ENCODE data around the gene FIBCD1.

Gene FIBCD1

DNA sequence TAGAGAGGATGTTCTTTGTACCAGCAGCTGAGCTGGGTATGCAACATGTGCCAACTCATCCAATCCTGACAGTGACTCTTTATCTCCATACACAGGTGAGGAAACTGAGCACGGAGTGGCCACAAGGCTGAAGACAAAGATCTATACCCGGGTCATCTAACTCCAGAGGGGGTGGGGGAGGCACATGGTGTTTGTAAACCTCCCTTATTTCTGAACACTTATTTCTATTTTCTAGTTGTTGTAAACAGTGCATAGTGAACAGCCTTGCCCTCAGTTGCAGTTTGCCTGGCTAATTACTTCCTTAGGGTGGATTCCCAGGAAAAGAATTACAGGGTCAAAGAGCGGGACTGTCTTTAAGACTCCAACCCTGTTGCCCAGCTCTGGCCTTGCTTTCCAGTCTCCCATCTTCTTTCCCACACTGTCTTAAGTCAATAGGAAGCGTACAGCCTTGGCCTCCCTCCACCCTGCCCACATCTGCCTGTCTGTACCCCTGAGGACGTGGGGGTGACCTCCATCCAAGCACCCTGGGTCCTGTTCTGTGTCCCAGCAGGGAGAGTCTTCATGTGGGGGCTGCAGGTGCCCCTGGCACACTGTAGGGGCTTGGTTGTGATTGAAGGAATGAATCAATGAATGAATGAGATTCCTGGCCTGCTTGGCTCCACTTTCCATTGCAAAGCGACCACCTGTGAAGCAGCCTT, 13.2 kb upstream of the FIBCD1 start:
- no peak for DNase-seq

DNA sequence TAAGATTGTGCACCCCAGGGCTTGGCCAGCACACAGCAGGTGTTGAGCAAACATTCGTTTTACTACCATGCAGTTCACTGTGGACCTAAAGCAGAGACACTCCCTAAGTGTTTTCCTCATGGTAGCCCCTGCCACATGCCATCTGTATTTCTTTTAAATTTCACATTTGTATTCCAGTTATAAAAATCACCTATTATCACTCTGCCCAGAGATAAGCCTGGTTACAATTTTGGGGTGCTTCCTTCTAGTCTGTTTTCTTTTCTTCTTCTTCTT, 10.9 kb upstream of the FIBCD1 start:
- DNase-seq = no peak

DNA sequence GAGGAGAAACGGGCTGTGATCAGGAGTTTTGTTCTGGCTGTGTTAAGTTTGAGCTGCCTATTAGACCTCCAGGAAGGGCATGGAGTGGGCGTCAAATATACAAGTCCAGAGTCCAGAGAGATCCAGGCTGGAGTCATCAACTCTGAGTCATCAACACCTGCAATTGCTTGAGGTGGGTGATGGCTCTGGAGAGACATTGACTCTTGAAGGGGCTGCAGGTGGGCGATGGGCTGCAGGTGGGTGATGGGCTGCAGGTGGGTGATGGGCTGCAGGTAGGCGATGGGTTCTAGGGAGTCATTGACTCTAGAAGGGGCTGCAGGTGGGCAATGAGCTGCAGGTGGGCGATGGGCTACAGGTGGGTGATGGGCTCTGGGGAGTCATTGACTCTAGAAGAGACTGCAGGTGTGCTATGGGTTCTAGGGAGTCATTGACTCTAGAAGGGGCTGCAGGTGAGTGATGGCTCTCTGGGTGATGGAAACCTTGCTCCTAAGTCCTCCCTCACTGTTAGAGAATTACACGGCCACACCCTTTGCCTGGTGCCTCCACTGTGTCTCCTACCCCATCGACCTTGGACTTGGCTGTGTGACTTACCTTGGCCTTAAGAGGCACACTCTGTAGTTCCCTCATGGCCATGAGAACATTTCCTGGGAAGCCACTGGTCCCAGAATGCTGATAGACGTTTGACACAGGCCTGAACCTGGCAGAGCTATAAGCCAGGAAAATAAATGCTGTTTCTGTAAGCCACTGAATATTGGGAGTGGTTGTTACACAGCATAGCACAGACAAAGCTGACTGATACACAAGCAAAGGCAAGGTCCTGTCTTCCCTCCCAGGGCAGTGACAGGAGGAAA, 10.4 kb upstream of the FIBCD1 start:
- DNase-seq = no peak

DNA sequence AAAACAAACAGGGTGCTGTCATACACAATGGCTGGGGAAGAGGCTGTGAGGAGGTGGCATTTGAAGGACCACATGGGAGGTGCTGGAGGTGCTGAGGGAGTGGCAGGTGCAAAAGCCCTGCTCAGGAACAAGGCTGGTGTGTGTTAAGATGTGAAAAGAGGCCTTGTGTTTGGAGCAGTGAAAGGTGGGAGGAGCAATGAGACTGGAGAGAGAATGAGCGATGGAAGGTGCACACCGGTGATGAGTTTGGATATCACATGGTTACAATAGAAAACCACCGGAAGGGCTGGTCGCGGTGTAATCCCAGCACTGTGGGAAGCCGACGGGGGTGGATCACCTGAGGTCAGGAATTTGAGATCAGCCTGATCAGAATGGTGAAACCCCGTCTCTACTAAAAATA, 9.2 kb upstream of the FIBCD1 start:
- DNase-seq = no peak

DNA sequence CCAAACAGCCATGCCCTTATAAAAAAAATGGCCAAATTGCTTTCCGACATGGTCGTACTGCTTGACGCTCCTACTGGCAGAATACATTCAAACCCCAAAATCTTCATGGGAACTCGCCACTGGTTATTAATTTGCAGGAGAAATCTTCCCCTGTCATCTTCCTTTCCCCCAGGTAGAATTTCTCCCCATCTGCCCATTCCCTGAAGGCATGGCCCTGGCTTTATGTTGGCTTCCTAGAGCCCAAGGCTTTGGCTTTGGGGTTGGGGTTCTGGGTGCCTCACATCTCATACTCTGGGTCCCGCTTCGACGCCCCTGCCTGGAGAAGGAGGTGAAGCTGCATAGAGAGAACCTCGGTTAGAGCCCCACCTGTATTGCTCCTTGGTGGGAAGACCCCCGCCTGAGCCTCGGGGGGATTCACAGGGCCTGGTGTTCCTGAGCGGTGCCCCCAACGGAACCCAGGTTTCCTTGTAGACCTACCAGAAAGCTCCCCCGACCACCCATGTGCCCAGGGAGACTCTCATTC, 8.6 kb upstream of the FIBCD1 start:
- DNase-seq = no peak

DNA sequence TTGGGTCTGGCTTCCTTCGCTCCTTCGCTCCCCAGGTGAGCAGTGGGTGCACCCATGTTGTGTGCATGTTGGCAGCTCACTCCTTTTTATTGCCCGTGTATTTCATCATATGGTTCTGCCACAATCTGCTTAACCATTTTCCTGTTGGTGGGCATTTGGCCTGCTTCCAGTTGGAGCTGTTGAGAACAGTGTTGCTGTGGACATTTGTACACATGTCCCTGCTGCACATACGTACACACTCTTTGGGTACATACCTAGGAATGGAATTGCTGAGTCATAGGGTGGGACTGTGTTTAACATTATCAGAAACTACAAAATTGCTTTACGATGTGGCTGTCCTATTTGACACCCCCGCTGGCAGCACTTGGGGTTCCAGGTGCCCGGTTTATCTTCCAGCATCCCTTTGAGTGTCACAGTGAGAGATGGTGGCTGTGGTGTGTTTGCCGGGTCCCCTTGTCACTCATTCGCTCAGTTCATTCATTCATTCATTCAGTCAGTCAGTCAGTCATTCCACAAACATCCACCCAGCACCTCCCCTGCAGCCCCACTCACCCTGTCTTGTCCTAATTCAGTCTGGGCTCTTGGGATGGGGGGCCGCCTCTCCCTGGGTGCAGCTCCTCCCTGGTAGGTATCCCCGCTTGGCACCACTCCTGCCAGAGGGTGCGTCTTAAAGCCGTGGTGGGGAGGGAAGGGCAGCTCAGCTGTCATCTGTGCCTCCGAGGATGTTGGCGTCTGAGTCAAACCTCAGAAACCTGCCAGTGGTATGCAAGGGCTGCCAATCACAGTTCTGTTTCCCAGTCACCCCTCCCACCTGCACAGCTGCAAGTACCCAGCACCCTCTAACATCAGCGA, 7.9 kb upstream of the FIBCD1 start:
- no peak for DNase-seq

DNA sequence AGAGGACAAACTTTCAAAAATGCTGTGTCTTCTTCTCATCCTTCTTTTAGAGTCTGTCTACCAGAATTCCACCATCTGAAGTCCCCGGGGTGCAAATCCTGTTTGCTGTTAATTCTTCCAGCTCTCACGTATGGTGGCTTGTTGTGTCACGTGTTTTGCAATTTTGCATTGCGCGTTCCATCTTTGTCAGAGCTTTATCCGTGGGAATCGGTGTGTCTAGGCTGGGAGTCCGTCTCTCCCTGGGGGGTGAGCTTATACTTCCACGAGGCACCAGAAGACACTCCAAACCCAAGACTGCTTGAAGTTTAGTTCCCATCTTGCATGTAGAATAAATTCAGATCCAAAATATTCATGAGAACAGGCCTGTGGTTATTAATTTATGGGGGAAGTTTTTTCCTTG, 6.1 kb upstream of the FIBCD1 start:
- no peak for DNase-seq

DNA sequence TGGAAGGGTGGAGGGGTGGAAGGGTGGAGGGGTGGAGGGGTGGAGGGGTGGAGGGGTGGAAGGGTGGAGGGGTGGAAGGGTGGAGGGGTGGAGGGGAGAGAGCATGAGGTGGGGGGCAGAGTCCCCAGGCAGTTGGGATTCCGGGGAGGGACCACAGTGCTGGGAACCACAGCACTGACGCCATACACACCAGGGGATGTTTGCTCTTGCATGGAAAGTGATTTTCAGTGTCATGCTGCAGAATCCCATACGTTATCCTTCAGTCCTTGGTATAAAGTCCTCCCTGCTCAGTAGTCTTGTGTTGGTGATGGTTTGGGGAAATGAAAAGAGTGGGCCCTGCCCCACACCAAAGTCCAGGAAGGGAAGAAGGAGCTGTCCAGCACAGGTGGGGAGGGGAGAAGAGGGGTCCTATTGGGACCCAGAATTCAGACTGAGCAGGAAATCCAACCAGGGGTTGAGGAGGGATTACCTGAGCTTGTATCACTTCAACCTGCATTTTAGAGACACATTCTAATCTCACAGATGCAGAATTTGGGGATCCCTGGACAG, 5.5 kb upstream of the FIBCD1 start:
- DNase-seq = no peak

DNA sequence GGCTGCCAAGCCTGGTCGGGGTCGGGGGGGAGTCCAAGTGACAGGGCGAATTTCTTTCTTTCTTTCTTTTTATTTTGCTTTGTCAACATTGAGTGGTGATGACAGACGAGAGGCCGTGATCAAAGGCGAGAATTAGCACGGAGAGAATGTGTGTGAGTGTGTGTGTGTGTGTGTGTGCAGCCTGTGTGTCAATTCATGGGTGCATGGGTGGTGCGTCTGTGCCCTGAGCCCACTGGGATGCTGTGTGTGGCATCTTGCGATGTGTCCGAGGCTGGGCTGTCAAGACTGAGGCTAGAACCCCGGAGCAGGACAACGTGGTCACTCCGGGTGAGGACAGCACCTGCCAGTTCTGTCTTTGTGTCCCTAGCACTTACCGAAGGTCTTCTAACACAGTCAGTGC, 4.7 kb upstream of the FIBCD1 start:
- no peak for DNase-seq

DNA sequence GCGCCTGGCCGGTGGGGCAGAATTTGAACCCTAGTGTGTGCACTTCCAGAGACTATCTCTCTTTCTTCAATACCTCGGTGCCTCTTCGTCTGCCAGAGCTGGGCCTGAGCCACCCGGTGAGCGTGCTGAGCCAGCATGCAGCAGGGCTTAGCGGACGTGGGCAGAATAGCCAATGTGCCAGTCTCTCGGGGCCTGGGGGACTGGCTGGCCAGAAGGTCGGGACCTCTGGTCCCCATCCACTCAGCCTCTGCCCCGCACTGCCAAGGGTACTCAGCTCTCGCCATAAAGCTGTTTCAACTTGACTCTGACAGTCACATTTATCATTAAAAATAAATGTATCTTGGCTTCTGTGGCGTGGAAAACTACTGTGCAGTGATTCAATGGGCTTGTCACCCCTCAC, 4.2 kb upstream of the FIBCD1 start:
- DNase-seq = no peak

DNA sequence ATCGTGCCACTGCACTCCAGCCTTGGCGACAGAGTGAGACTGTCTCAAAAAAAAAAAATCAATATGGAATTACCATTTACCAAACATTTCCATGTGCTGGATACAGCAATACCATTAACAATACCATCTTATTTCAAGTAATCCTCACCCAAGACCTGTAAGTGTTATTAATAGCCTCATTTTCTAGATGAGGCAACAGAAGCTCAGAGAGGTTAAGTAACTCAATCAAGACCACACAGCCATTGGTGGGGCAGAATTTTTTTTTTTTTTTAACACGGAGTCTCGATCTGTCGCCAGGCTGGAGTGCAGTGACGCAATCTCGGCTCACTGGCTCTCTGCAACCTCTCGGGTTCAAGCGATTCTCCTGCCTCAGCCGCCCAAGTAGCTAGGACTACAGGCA, 3.6 kb upstream of the FIBCD1 start:
- DNase-seq = no peak

DNA sequence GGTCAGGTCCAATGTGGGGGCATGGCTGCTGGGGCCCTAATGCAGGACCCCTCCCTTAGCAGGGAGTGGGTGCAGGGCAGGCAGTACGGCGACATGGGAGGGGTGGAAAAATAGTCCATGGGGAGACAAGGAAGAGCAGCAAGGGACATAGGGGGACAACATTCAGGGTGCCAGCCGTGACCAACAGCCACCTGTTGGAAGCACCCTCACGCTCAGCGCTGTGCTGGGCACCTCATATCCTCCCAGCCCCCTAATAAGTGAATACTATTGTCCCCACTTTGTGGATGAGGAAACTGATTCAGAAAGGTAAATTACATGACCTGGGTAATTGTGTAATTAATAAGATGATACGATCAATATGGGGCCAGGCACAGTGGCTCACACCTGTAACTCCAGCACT, 3.0 kb upstream of the FIBCD1 start:
- no peak for DNase-seq

DNA sequence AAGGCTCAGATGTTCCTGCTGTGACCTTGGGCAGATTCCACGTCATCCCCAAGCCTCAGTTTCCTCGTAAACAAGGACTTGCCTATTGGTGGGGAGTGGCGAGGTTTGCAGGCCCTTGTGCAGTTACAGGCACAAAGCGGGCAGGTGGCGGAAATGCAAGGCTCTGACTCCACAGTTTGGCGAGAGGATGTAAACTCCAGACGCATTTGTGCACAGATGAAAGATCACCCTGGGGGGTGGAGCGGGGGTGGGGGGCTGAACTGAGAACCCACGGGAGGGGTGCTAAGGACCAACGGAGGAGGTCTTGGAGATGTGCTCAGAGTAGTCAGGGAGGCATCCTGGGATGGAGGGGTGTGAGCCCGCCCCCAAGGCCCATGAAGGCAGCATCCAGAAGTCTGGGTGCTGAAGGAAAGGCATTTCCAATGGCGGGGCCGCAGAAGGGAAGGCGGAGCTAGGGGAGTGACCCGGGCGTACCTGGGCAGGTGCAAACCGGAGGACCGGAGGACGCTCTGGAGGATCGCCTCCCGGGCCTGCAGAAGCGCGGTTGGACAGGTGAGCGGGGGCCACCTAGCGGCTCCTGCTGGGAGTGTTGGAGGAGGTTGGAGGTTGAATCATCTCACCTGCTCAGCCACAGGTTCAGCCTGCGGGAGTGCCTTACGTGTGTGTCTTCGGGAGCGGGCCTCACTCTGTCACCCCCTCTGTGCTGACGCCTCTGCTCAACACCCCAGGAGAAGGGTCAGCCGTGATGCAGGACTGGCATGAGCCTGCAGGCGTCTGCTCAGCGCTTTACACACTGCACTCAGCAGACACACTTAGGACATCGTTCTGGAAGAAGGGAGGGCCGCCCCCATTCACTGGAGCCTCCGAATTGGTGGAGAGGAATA, 1.9 kb upstream of the FIBCD1 start:
- peak; percentile 80 for DNase-seq

DNA sequence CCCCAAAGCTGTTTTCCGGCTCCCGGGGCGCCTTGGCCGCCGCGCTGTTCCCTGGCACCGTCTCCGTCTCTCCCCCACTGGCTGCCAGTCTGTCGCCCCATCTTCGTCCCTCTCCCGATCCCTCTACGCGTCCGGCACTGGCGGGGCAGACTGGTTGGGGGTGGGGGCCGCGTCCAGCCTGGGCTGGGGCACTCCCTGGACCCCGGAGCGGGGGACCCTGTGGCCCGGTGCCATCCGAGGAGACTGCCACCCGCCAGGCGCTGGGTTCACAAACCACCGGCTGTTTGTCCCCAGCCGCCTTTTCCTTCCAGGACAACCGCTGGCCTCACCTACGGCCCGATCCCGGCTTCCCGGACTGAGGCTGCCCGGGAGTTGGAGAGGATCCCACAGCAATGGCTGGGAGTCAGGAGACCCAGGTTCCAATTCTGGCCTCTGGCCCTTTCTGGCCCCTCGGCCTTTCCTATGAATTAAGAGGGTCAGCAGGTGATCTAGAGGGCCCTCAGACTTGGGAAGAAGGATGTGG, 1.0 kb upstream of the FIBCD1 start:
- no peak for DNase-seq

DNA sequence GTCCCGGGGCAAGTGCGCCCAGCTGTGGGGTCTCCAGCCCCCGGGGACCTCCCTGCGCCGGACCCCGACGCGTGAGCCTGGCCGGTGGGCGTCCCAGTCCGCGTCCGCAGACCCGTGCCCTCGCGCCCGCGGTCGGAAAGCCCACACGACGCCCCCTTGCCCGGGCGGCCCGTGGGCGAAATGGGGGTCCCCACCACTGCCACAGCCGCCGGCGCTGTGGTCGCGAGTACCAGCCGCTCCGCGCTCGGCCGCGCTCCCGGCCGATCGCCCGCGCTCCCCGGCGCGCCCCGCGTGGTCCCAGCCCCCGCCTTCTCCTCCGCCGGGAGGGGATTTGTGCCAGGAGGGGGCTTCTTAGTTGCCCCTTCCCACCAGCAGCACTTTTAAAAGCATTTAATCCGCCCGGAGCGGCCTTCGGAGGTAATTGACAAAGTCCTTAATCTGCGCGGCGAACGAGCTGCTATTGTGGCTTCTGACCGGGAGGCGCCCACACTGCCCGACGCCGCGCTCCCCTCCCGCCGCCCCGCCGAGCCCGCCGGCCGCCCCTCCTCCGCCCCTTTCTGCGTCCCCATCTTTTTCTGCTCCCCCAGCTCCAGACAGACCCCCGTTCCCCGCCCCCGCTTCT, 469 bp upstream of the FIBCD1 start:
- DNase-seq = no peak

DNA sequence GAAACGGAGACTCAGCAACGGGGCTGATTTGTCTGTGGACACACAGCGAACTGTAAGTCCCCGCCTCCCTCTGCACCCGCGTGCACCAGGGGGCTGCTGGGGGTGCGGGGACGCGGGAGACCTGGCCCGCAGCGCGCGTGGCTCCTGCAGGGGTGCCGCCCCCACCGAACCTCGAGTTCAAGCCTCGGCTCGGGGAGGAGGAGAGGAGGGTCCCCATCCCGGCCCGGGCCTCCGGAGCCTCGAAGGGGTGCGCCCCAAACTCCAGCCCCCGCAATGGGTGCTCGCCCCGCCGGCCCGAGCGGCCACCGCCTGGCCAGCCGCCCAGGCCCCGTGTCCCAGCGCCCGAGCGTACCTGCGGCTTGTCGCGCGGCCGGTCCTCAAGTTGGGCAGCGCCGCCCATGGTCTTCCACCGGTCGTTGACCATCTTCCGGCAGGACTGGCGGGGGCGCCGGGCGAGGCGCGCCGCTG, 829 bp downstream of the FIBCD1 start:
- no peak for DNase-seq

DNA sequence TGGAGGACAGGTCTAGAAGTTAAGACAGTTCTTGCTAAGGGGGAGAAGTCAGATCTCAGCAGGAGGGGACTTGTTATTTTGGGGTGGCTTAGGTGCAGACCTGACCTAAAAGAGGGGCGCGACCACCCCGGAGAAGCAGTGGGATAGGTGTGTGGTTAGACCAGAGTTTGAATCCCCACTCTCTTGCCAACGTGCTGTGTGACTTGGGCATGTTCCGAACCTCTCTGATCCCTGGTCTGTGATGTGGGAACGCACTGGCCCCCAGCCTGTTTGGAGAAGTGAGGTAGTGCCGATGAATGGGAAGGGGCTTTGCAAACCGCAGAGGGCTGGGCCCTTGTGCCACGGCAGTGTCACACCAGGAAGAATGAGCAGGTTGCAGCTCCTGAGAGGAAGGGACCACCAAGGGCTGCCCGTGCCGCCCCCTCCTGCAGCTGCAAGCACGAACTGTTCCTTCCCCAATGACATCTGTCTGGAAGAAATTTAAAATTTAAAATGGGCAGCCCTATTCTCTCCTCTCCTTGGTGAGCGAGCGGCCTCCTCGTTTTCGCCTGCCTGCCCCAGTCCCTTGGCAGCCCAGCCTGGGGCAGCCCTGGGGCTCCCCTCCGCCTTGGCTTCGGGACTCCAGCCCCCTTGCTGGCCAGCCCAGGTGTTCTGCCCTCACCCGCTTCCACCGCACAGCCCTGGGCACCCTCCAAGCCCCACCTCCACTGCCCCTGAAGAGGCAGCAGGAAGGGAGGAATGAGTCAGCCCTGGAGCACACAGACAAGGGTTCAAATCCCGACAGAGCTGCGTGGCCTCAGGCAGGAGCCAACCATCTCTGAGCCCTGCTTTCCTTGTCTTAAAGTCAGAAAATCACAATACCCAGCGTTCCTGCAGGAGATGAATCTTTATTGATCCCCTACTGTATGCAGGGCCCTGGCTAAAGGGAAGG, 1.6 kb downstream of the FIBCD1 start:
- no peak for DNase-seq

DNA sequence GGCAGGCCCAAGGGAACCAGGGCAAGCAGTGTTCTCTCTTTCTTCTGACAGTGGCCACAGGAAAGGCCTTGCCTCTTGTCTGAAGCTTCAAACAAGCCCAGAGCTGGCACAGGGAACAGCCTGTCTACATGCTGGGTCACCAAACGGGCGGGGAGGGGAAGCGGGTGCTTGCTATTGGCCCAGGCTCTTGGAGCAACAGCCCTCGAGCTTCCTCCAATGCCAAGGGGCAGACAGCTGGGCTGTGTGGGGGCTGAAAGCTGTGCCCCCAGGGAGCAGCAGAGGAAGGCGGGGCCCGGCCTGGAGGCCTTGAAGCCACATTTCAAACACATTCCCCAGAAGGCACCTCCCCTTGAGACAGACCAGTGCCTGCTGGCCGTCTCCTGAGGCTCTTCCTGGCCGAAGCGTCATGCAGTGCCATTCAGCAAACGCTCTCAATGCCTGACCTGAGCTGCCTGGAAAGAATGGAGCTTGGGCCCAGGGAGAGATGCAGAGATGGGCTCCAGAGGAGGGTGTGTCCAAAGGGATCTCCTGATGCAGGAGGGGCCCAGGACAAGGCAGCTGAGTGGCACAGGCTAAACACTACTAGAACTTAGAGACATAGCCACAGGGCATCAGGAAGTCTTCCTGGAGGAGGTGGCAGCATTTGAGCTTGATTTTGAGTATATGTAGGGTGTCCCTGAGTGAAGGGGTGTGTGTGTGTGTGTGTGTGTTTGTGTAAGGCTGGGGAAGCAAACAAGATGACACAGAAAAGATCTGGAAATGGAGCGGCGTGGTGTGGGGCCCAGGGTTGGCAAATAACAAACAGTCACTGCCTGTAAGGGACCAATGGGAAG, 2.5 kb downstream of the FIBCD1 start:
- no peak for DNase-seq

DNA sequence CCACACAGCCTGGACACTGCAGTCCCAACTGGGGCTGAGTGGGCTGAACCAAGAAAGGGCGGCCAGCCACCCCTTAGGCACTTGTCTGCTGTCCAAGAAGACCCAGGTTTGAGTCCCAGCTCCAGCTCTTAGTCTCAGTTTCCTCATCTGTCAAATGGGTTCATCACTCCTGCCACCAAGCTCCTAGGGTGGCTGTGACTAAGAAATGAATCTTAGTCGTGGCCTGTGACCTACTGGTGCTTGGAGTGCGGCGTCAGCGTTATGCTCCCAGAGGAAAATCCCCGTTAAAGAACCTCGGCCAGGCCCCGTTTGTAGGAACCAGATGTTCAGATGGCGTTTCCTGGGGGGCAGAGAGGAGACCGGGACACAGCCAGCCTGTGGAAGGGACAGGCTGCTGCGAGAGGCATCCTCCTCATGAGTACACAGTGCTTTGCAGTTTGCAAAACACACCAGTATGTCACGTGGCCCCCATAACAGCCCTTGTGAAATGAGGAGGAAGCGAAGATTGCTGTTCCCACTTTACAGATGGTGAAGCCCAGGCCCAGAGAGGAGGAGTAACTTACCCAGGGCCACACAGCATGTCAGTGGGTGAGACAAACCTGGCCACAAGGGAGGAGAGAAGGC, 3.3 kb downstream of the FIBCD1 start:
- DNase-seq = no peak
